HepG2 (cell line): Measurements from ENCODE around the gene PRKN. TPM values are rescaled to one million over a fixed set of nuclear protein-coding genes. Genes with fewer than 3 reads are reported as not detected.

Source experiments
- ATAC-seq: fragments of 200-7000 bp; cut with Tn5 transposase; 3 replicates; pipeline ENCODE4 v1.9.1; 2020; ENCODE audit warnings: mild to moderate bottlenecking, moderate library complexity
- BruUV-seq: library from RNA; stranded (reverse); fragments of 400-500 nt; replicated peaks from 2 replicates; lab custom pipeline; 2021; lab: Mats Ljungman, UMichigan
- CTCF ChIA-PET: fragments of 300-600 bp; formaldehyde crosslinking; extraction: SDS; loops from one replicate; lab custom pipeline; 2021; ENCODE audit warnings: low total read pairs, inconsistent platforms, low intra/inter-chr PET ratio; lab: Yijun Ruan, JAX
- POLR2A ChIA-PET: fragments of 350-600 bp; sonication (Branson Sonifier 250); formaldehyde crosslinking; loops from one replicate; lab custom pipeline; 2020; ENCODE audit warnings: antibody characterized with exemption, inconsistent platforms; lab: Yijun Ruan, JAX
- DNase-seq: peaks from one replicate; pipeline ENCODE4 v3.0.0-alpha.2; 2015; ENCODE audit warnings: low spot score
- FAIRE-seq: peaks from 3 replicates; lab custom pipeline; 2011; peaks lifted over from hg19 to GRCh38; lab: Jason Lieb, UNC
- H2AFZ ChIP-seq: one replicate; pipeline ENCODE4 v1.6.1; 2011; ENCODE audit warnings: low read length, inconsistent platforms
- H3K27ac ChIP-seq: fragments of 300-600 bp; 3 replicates; pipeline ENCODE4 v1.8.0; 2011; ENCODE audit warnings: mixed run types, mild to moderate bottlenecking, mixed read lengths, low read length, inconsistent platforms; ENCODE audit not compliant: insufficient read depth; ENCODE audit errors: extremely low read length
- H3K27me3 ChIP-seq, 2 experiments: fragments of 200-600 bp in 1 of 2; 2 replicates in 1 of 2; 3 replicates in 1 of 2; pipeline versions ENCODE4 v1.6.0 to v1.8.0; 2011; ENCODE audit warnings: low read length in 2 of 2, mild to moderate bottlenecking in 2 of 2, moderate library complexity in 2 of 2, inconsistent platforms in 1 of 2; ENCODE audit not compliant: insufficient read depth in 2 of 2, control insufficient read depth in 1 of 2
- H3K36me3 ChIP-seq, 2 experiments: fragments of 200-600 bp in 1 of 2; replicated peaks in 1 of 2; 2 replicates in 1 of 2; 3 replicates in 1 of 2; pipeline versions ENCODE4 v1.5.1 to v1.8.0; 2011; ENCODE audit warnings: low read length in 2 of 2, inconsistent platforms in 1 of 2; ENCODE audit not compliant: insufficient read depth in 2 of 2, control insufficient read depth in 1 of 2
- H3K4me1 ChIP-seq: 2 replicates; pipeline ENCODE4 v1.5.1; 2012; ENCODE audit warnings: low read length, inconsistent platforms; ENCODE audit not compliant: insufficient read depth
- H3K4me2 ChIP-seq: 2 replicates; pipeline ENCODE4 v1.6.0; 2011; ENCODE audit warnings: low read depth, low read length, inconsistent platforms
- H3K4me3 ChIP-seq, 3 experiments: fragments of 200-600 bp in 1 of 3; sonication (generic), shearing (Covaris generic) in 1 of 3; replicated peaks in 1 of 3; 2 replicates each; pipeline ENCODE4 v1.5.1; 2011 to 2016; ENCODE audit warnings: low read length in 3 of 3, inconsistent platforms in 2 of 3, low read depth in 2 of 3, mild to moderate bottlenecking in 2 of 3, control low read depth in 1 of 3, mixed read lengths in 1 of 3; ENCODE audit not compliant: insufficient read depth in 1 of 3
- H3K79me2 ChIP-seq: one replicate; pipeline ENCODE4 v1.6.1; 2011; ENCODE audit warnings: low read length, inconsistent platforms; ENCODE audit not compliant: insufficient read depth
- H3K9ac ChIP-seq: 2 replicates; pipeline ENCODE4 v1.6.0; 2011; ENCODE audit warnings: mild to moderate bottlenecking, low read depth, low read length, inconsistent platforms; ENCODE audit not compliant: insufficient read depth
- H3K9me3 ChIP-seq: 2 replicates; pipeline ENCODE4 v1.5.1; 2012; ENCODE audit warnings: mild to moderate bottlenecking, low read length
- H4K20me1 ChIP-seq: 2 replicates; pipeline ENCODE4 v1.6.0; 2011; ENCODE audit warnings: inconsistent platforms, mild to moderate bottlenecking, low read length, moderate library complexity; ENCODE audit not compliant: insufficient read depth
- CBX5 ChIP-seq: sonication (generic); formaldehyde crosslinking; IDR thresholded peaks from 2 replicates; pipeline ENCODE4 v1.4.0; 2020; ENCODE audit warnings: missing genetic modification reagents, borderline replicate concordance
- NFIC ChIP-seq: IDR thresholded peaks from 2 replicates; pipeline ENCODE4 v1.6.1; 2012; ENCODE audit warnings: mild to moderate bottlenecking, low read length, inconsistent platforms
- PAF1 ChIP-seq: IDR thresholded peaks from 2 replicates; pipeline ENCODE4 v1.6.1; 2016; ENCODE audit warnings: missing genetic modification reagents, missing compliant biosample characterization
- SOX13 ChIP-seq, 3 experiments: fragments of 450-650 bp in 1 of 3; sonication (generic) in 1 of 3; formaldehyde crosslinking in 1 of 3; IDR thresholded peaks in 2 of 3; conservative IDR thresholded peaks in 1 of 3; 2 replicates each; pipeline versions ENCODE4 v1.5.0 to v1.6.1; 2016 to 2020; ENCODE audit warnings: antibody characterized with exemption in 1 of 3, mild to moderate bottlenecking in 1 of 3, missing compliant biosample characterization in 1 of 3, missing genetic modification reagents in 1 of 3, moderate library complexity in 1 of 3
- SOX5 ChIP-seq: IDR thresholded peaks from 2 replicates; pipeline ENCODE4 v1.6.1; 2016; ENCODE audit warnings: borderline replicate concordance
- TSC22D2 ChIP-seq: sonication (generic); formaldehyde crosslinking; IDR thresholded peaks from 2 replicates; pipeline ENCODE4 v1.5.1; 2020; ENCODE audit warnings: missing genetic modification reagents, mild to moderate bottlenecking, borderline replicate concordance
- ZNF101 ChIP-seq: sonication (generic); formaldehyde crosslinking; IDR thresholded peaks from 2 replicates; pipeline ENCODE4 v1.4.0; 2020; ENCODE audit warnings: mild to moderate bottlenecking, low read depth, missing genetic modification reagents, borderline replicate concordance
- ZNF713 ChIP-seq: sonication (generic); formaldehyde crosslinking; IDR thresholded peaks from 2 replicates; pipeline ENCODE4 v1.4.0; 2020; ENCODE audit warnings: mild to moderate bottlenecking, missing genetic modification reagents
- WGBS: methylation state at CpG from one replicate; pipeline ENCODE4 v1.1.6; 2017; ENCODE audit warnings: low lambda C conversion rate; 5-methylcytosine and 5-hydroxymethylcytosine counted together
- in situ Hi-C: cut with HindIII; loops from 2 replicates; pipeline ENCODE4 v1.10.0; 2017; ENCODE audit warnings: low pct_unique_long_range_greater_than_20kb; ENCODE audit not compliant: extremely low pct_ligation_motif_present
- intact Hi-C: fragments of 100-400 bp; cut with micrococcal nuclease; formaldehyde crosslinking; loops from one replicate; pipeline ENCODE4 v1.10.0; 2022; ENCODE audit not compliant: unreplicated experiment
- polyA plus RNA-seq, 8 experiments: library from polyadenylated mRNA; depleted of rRNA in 3 of 8; stranded (reverse) in 7 of 8; unstranded in 1 of 8; fragments of >200 nt; fragmentation: Illumina TruSeq in 4 of 8; extraction: Trizol in 4 of 8; gene quantifications; 2 replicates each; pipeline versions ENCODE4 v1.2.1 to v1.2.3, GENCODE V29; 2011 to 2016; ENCODE audit warnings: low read depth in 4 of 8, missing spikeins in 1 of 8, mixed read lengths in 1 of 8; ENCODE audit not compliant: insufficient read depth in 1 of 8
- total RNA-seq, 5 experiments: library from RNA; depleted of rRNA; stranded (reverse); fragments of >200 nt; fragmentation: Illumina TruSeq; extraction: Trizol; gene quantifications; 2 replicates each; pipeline ENCODE4 v1.2.3, GENCODE V29; 2016; ENCODE audit warnings: low read depth in 1 of 5
- TF ChIP-seq, protein P1 (sequence below): sonication (generic); formaldehyde crosslinking; IDR thresholded peaks from 2 replicates; pipeline ENCODE4 v1.9.0; 2021; ENCODE audit warnings: missing genetic modification reagents, borderline replicate concordance
- TF ChIP-seq, protein P2 (sequence below): sonication (generic); formaldehyde crosslinking; IDR thresholded peaks from 2 replicates; pipeline ENCODE4 v1.5.0; 2020; ENCODE audit warnings: mild to moderate bottlenecking, missing genetic modification reagents
- TF ChIP-seq, protein P3 (sequence below): sonication (generic); formaldehyde crosslinking; IDR thresholded peaks from 2 replicates; pipeline ENCODE4 v1.4.0; 2020; ENCODE audit warnings: missing genetic modification reagents
- TF ChIP-seq, protein P4 (sequence below): sonication (generic); formaldehyde crosslinking; IDR thresholded peaks from 2 replicates; pipeline ENCODE4 v1.4.0; 2020; ENCODE audit warnings: mild to moderate bottlenecking, missing genetic modification reagents

Gene PRKN
- total and polyA plus RNA-seq, 2 of the 13 experiments (the other 11 are each of a cell fraction or from before 2014, with no cell fraction given) = 0.31 to 0.44 TPM

DNA sequence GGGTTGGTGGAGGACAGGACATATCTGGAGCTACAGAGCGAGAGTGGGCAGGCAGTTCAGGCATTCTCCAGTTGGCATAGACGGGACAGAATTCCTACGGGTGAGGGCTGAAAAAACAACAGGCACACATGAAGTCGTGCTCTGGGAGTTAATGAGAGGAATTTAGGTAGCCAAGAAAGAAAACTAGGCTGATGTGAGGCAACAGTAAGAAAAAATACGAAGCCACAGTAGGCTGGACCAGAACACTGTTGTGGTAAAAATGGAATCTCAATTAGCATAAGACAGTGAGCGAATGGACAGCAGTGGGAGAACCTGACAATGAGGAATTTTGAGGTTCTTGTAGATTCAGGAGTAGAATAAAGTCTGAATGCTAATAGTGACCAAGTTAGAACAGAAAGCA, 965.6 kb downstream of the PRKN start:
- BruUV-seq = no TSS peak
- no peaks in the 10 kb centered on the region for H3K36me3 ChIP-seq
- no peaks in the 10 kb centered on the region; a peak in 1 of 5 replicates for H3K27me3 ChIP-seq
- no peaks in the 10 kb centered on the region for H4K20me1 ChIP-seq
- in situ Hi-C loops (no loop called here), intact Hi-C loops (no loop called here)
- no peak overlapping the region for H3K27ac ChIP-seq
- ATAC-seq = no peak
- ChIA-PET POLR2A (no interaction called here), CTCF (no interaction called here)
- no peak for DNase-seq
- no peaks in the 10 kb centered on the region for H3K4me1 ChIP-seq
- TF ChIP-seq, protein P1, sequence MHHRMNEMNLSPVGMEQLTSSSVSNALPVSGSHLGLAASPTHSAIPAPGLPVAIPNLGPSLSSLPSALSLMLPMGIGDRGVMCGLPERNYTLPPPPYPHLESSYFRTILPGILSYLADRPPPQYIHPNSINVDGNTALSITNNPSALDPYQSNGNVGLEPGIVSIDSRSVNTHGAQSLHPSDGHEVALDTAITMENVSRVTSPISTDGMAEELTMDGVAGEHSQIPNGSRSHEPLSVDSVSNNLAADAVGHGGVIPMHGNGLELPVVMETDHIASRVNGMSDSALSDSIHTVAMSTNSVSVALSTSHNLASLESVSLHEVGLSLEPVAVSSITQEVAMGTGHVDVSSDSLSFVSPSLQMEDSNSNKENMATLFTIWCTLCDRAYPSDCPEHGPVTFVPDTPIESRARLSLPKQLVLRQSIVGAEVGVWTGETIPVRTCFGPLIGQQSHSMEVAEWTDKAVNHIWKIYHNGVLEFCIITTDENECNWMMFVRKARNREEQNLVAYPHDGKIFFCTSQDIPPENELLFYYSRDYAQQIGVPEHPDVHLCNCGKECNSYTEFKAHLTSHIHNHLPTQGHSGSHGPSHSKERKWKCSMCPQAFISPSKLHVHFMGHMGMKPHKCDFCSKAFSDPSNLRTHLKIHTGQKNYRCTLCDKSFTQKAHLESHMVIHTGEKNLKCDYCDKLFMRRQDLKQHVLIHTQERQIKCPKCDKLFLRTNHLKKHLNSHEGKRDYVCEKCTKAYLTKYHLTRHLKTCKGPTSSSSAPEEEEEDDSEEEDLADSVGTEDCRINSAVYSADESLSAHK (CRISPR knock-in tag) = no peak
- no peak for TF ChIP-seq SOX13 (IDR thresholded peaks at IDR 0.05)
- TF ChIP-seq SOX13 (CRISPR knock-in tag; conservative IDR thresholded peaks at IDR 0.05 in 1 of 2, IDR thresholded peaks at IDR 0.05 in 1 of 2) = no peak
- no peak for TF ChIP-seq ZNF713 (CRISPR knock-in tag)
- TF ChIP-seq, protein P2, sequence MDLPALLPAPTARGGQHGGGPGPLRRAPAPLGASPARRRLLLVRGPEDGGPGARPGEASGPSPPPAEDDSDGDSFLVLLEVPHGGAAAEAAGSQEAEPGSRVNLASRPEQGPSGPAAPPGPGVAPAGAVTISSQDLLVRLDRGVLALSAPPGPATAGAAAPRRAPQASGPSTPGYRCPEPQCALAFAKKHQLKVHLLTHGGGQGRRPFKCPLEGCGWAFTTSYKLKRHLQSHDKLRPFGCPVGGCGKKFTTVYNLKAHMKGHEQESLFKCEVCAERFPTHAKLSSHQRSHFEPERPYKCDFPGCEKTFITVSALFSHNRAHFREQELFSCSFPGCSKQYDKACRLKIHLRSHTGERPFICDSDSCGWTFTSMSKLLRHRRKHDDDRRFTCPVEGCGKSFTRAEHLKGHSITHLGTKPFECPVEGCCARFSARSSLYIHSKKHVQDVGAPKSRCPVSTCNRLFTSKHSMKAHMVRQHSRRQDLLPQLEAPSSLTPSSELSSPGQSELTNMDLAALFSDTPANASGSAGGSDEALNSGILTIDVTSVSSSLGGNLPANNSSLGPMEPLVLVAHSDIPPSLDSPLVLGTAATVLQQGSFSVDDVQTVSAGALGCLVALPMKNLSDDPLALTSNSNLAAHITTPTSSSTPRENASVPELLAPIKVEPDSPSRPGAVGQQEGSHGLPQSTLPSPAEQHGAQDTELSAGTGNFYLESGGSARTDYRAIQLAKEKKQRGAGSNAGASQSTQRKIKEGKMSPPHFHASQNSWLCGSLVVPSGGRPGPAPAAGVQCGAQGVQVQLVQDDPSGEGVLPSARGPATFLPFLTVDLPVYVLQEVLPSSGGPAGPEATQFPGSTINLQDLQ (CRISPR knock-in tag) = no peak
- TF ChIP-seq, protein P3, sequence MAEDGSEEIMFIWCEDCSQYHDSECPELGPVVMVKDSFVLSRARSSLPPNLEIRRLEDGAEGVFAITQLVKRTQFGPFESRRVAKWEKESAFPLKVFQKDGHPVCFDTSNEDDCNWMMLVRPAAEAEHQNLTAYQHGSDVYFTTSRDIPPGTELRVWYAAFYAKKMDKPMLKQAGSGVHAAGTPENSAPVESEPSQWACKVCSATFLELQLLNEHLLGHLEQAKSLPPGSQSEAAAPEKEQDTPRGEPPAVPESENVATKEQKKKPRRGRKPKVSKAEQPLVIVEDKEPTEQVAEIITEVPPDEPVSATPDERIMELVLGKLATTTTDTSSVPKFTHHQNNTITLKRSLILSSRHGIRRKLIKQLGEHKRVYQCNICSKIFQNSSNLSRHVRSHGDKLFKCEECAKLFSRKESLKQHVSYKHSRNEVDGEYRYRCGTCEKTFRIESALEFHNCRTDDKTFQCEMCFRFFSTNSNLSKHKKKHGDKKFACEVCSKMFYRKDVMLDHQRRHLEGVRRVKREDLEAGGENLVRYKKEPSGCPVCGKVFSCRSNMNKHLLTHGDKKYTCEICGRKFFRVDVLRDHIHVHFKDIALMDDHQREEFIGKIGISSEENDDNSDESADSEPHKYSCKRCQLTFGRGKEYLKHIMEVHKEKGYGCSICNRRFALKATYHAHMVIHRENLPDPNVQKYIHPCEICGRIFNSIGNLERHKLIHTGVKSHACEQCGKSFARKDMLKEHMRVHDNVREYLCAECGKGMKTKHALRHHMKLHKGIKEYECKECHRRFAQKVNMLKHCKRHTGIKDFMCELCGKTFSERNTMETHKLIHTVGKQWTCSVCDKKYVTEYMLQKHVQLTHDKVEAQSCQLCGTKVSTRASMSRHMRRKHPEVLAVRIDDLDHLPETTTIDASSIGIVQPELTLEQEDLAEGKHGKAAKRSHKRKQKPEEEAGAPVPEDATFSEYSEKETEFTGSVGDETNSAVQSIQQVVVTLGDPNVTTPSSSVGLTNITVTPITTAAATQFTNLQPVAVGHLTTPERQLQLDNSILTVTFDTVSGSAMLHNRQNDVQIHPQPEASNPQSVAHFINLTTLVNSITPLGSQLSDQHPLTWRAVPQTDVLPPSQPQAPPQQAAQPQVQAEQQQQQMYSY (CRISPR knock-in tag) = no peak
- TF ChIP-seq SOX5 (CRISPR knock-in tag) = no peak
- TF ChIP-seq NFIC = no peak
- TF ChIP-seq CBX5 = no peak
- TF ChIP-seq, protein P4, sequence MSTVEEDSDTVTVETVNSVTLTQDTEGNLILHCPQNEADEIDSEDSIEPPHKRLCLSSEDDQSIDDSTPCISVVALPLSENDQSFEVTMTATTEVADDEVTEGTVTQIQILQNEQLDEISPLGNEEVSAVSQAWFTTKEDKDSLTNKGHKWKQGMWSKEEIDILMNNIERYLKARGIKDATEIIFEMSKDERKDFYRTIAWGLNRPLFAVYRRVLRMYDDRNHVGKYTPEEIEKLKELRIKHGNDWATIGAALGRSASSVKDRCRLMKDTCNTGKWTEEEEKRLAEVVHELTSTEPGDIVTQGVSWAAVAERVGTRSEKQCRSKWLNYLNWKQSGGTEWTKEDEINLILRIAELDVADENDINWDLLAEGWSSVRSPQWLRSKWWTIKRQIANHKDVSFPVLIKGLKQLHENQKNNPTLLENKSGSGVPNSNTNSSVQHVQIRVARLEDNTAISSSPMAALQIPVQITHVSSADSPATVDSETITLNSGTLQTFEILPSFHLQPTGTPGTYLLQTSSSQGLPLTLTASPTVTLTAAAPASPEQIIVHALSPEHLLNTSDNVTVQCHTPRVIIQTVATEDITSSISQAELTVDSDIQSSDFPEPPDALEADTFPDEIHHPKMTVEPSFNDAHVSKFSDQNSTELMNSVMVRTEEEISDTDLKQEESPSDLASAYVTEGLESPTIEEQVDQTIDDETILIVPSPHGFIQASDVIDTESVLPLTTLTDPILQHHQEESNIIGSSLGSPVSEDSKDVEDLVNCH (CRISPR knock-in tag) = no peak
- TF ChIP-seq ZNF101 (CRISPR knock-in tag) = no peak
- no peak for TF ChIP-seq TSC22D2 (CRISPR knock-in tag)
- TF ChIP-seq PAF1 (CRISPR knock-in tag) = no peak
- no peak overlapping the region for H3K9ac ChIP-seq
- no peak overlapping the region for H3K4me2 ChIP-seq
- no peaks in the 10 kb centered on the region for H3K79me2 ChIP-seq
- no peak overlapping the region for H2AFZ ChIP-seq
- H3K9me3 ChIP-seq = no peaks in the 10 kb centered on the region
- WGBS = 7% methylated on average over 6 of the region's 6 CpGs
- FAIRE-seq = no peak
- no peak overlapping the region for H3K4me3 ChIP-seq
